Smooth muscle cell (in vitro differentiated cells): Measurements from ENCODE around the gene GFRA1. TPM values are rescaled to one million over a fixed set of nuclear protein-coding genes. Genes with fewer than 3 reads are reported as not detected.

ENCODE experiments used
- DNase-seq: peaks from one replicate; lab custom pipeline; 2025; ENCODE audit not compliant: unreplicated experiment; lab: John Stamatoyannopoulos, UW
- H2AFZ ChIP-seq: fragments of 200-600 bp; sonication (generic); 2 replicates; pipeline ENCODE4 v1.6.0; 2016; ENCODE audit warnings: antibody characterized with exemption, low read depth, mild to moderate bottlenecking
- H3F3A ChIP-seq: fragments of 200-600 bp; sonication (generic); 2 replicates; pipeline ENCODE4 v1.6.0; 2017; ENCODE audit warnings: antibody characterized with exemption, low read depth
- H3K27ac ChIP-seq: fragments of 200-600 bp; sonication (generic); 2 replicates; pipeline ENCODE4 v1.5.1; 2016; ENCODE audit warnings: low read depth, mild to moderate bottlenecking
- H3K27me3 ChIP-seq: fragments of 200-600 bp; sonication (generic); 2 replicates; pipeline ENCODE4 v1.6.1; 2016; ENCODE audit warnings: low read depth, mild to moderate bottlenecking
- H3K36me3 ChIP-seq: fragments of 200-600 bp; sonication (generic); 2 replicates; pipeline ENCODE4 v1.5.1; 2016; ENCODE audit warnings: low read depth
- H3K4me1 ChIP-seq: fragments of 200-600 bp; sonication (generic); 2 replicates; pipeline ENCODE4 v1.5.1; 2016; ENCODE audit warnings: low read depth
- H3K4me2 ChIP-seq: fragments of 200-600 bp; sonication (generic); 2 replicates; pipeline ENCODE4 v1.6.0; 2016; ENCODE audit warnings: mild to moderate bottlenecking
- H3K4me3 ChIP-seq: fragments of 200-600 bp; sonication (generic); 2 replicates; pipeline ENCODE4 v1.5.1; 2016; ENCODE audit warnings: mild to moderate bottlenecking
- H3K79me2 ChIP-seq: fragments of 200-600 bp; sonication (generic); 2 replicates; pipeline ENCODE4 v1.6.0; 2016; ENCODE audit warnings: low read depth, mild to moderate bottlenecking
- H3K9ac ChIP-seq: fragments of 200-600 bp; sonication (generic); 2 replicates; pipeline ENCODE4 v1.6.0; 2016; ENCODE audit warnings: low read depth
- H3K9me3 ChIP-seq: fragments of 200-600 bp; sonication (generic); replicated peaks from 2 replicates; pipeline ENCODE4 v1.5.1; 2016; ENCODE audit warnings: low read depth
- H4K20me1 ChIP-seq: fragments of 200-600 bp; sonication (generic); 2 replicates; pipeline ENCODE4 v1.6.0; 2016; ENCODE audit warnings: low read depth
- WGBS: methylation state at CpG from one replicate; pipeline ENCODE4 v1.1.7; 2016; ENCODE audit warnings: low lambda C conversion rate; 5-methylcytosine and 5-hydroxymethylcytosine counted together
- polyA plus RNA-seq: library from polyadenylated mRNA; unstranded; fragments of >200 nt; fragmentation: Nextera tagmentation; extraction: Ambion mirVana; gene quantifications from 2 replicates; pipeline ENCODE4 v1.2.1, GENCODE V29; 2016
- total RNA-seq: library from RNA; depleted of rRNA; stranded (reverse); fragments of >200 nt; gene quantifications from 2 replicates; pipeline ENCODE4 v1.2.3, GENCODE V29; 2014
- TF ChIP-seq, protein P1 (sequence below): fragments of 200-600 bp; sonication (generic); IDR thresholded peaks from 2 replicates; pipeline ENCODE4 v1.5.1; 2017; ENCODE audit warnings: borderline replicate concordance, mild to moderate bottlenecking, antibody characterized with exemption; ENCODE audit not compliant: insufficient read depth, poor library complexity, severe bottlenecking

Gene GFRA1
- total and polyA plus RNA-seq, 2 experiments from 2014 or later = 1.3 to 1.9 TPM

DNA sequence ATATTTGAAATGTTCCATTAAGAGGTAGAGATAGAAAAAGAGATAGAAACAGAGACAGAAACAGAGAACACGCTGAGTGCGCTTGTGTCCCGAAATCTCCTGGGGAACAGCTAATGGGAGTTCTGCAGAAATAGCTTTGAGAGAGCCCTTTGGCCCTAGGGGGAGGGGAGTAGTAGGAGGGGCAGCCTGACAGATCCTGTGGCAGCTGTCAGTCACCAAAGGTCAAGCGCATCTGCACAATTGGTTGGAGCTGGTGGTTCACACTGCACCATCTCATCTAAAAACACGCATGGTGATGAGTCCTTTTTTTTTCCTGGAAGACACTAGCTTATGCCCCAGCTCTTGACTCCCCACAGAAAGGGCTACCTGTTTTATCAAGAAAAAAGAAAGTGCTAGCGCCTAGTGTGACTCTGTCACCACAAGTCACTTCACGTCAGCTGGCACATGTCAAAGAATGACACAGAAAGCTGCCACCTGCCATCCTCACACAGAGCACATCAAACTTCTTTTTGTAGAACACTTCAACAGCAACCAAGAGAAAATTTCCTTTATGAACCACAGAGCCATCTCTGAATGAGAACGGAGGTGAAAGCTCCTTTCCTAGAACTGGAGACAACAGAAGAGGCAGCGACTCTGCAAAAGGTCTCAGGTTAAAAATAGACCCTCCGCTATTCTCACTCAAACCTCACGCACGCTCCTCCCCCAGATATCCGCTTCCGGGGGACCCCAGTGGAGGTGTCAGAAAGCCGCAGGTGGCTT lies 125.7 kb downstream of the GFRA1 start:
- TF ChIP-seq, protein P1, sequence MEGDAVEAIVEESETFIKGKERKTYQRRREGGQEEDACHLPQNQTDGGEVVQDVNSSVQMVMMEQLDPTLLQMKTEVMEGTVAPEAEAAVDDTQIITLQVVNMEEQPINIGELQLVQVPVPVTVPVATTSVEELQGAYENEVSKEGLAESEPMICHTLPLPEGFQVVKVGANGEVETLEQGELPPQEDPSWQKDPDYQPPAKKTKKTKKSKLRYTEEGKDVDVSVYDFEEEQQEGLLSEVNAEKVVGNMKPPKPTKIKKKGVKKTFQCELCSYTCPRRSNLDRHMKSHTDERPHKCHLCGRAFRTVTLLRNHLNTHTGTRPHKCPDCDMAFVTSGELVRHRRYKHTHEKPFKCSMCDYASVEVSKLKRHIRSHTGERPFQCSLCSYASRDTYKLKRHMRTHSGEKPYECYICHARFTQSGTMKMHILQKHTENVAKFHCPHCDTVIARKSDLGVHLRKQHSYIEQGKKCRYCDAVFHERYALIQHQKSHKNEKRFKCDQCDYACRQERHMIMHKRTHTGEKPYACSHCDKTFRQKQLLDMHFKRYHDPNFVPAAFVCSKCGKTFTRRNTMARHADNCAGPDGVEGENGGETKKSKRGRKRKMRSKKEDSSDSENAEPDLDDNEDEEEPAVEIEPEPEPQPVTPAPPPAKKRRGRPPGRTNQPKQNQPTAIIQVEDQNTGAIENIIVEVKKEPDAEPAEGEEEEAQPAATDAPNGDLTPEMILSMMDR = no peak

DNA sequence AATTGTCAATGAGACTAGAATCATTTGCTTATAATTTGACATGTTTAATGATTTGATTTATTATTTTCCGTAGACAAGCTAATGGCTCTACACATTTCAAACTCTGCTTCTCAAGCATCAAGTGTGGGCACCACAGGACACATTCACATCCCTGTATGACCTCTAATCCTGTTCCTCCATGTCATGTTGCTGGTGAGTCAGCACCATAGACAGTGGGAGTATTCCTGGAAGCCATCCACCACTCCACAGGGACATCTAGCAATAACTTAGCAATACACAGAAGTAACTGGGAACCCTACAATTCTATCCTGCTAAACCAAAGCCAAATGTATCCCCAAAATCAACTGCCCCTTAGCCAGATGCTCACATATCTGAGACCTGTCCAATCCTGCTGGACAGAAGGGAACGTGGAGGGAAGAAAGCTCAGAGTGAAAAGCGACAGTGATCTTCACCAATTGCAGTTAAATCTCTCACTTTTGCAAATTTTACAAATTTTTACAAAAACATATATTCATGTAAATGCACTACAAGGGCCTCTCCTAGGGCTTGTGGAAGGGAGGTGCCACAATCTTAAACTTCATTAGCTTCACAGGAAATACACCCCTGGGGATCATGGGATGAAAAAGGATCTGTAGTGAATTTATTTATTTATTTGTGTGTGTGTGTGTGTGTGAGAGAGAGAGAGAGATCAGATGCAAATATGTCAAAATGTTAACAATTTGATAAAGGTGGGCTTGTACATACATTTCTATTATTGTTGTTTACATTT lies 126.5 kb downstream of the GFRA1 start:
- Histone ChIP-seq H3K27me3 (peaks cover 3% of the 10 kb centered on the region), H2AFZ (no peak overlapping the region)
- DNase-seq = no peak

More for the DNA sequence above, 125.7 kb downstream of the GFRA1 start:
- peaks cover under 1% of the 10 kb centered on the region for H3K27me3 ChIP-seq
- H3F3A ChIP-seq = no peaks in the 10 kb centered on the region
- H4K20me1 ChIP-seq = no peaks in the 10 kb centered on the region
- no peak overlapping the region for H3K4me3 ChIP-seq
- no peaks in the 10 kb centered on the region for H3K79me2 ChIP-seq
- no peaks in the 10 kb centered on the region for H3K9me3 ChIP-seq
- no peak for DNase-seq
- no peak overlapping the region for H3K9ac ChIP-seq
- H3K27ac ChIP-seq = no peak overlapping the region
- 92% methylated on average over 15 of the region's 15 CpGs for WGBS
- H3K36me3 ChIP-seq = no peaks in the 10 kb centered on the region
- H2AFZ ChIP-seq = no peak overlapping the region
- no peaks in the 10 kb centered on the region for H3K4me1 ChIP-seq
- H3K4me2 ChIP-seq = no peak overlapping the region

DNA sequence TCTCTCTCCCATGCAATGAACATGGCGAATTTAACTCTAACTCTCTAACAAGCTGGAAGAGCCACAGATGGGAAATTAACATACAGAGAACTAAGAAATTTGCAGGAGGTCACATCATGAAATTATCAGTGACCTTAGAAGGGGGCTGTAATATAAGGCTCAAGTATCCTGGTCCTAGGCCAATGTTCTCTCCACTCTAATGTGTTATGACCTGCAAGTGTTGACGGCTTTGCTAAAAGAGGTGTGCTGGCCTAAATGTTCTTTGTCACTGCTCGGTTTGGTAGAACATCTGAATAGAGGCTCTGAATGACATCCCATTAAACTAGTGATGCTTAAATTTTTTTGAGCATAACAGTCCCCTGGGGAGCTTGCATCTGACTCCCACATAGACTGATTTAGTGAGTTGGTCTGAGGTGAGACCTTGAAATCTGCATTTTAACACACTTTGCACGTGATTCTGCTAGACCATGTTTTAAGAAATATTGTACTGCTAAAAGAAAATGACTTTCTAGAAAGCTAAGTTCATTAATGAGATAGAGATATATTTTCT lies 129.3 kb downstream of the GFRA1 start:
- no peaks in the 10 kb centered on the region for H3F3A ChIP-seq
- no peaks in the 10 kb centered on the region for H4K20me1 ChIP-seq
- no peak overlapping the region for H3K9ac ChIP-seq
- no peak for DNase-seq
- no peak overlapping the region for H2AFZ ChIP-seq
- WGBS = 92% methylated on average over 4 of the region's 4 CpGs
- H3K27ac ChIP-seq = no peak overlapping the region
- peaks cover 3% of the 10 kb centered on the region for H3K27me3 ChIP-seq
- no peaks in the 10 kb centered on the region for H3K79me2 ChIP-seq
- H3K9me3 ChIP-seq = no peaks in the 10 kb centered on the region
- no peak overlapping the region for H3K4me2 ChIP-seq
- H3K36me3 ChIP-seq = no peaks in the 10 kb centered on the region
- TF ChIP-seq, protein P1 = no peak
- H3K4me1 ChIP-seq = no peaks in the 10 kb centered on the region
- H3K4me3 ChIP-seq = no peak overlapping the region

More for the DNA sequence above, 126.5 kb downstream of the GFRA1 start:
- no peak overlapping the region for H3K27ac ChIP-seq
- H3K79me2 ChIP-seq = no peaks in the 10 kb centered on the region
- H3K4me3 ChIP-seq = no peak overlapping the region
- no peaks in the 10 kb centered on the region for H4K20me1 ChIP-seq
- TF ChIP-seq, protein P1 = no peak
- H3K9ac ChIP-seq = no peak overlapping the region
- H3K4me2 ChIP-seq = no peak overlapping the region
- H3K9me3 ChIP-seq = no peaks in the 10 kb centered on the region
- no peaks in the 10 kb centered on the region for H3K36me3 ChIP-seq
- no peaks in the 10 kb centered on the region for H3F3A ChIP-seq
- H3K4me1 ChIP-seq = no peaks in the 10 kb centered on the region
- WGBS = 91% methylated on average over 3 of the region's 3 CpGs
